ENCODE data around the gene TLCD4. TPM values are rescaled to one million over a fixed set of nuclear protein-coding genes. Genes with fewer than 3 reads are reported as not detected.
"Not testable (repeated sequence)": the region's sequence is repeated elsewhere in the genome, so short reads cannot be mapped to it uniquely, and the experiment has no call there.

The TLCD4 gene
- total and polyA plus RNA-seq, 2 donors (not counting 1 experiment from before 2014, with no cell fraction given): 0.55 to 1.3 TPM

- DNase-seq (no peak), ATAC-seq (ENCODE audit: low read depth) (no peak)
- no peak overlapping the region for H3K27ac ChIP-seq (ENCODE audit: low read length in 2 of 2)
- H3K4me1 ChIP-seq (ENCODE audit: control insufficient read depth in 2 of 2, insufficient read depth in 2 of 2, low read length in 2 of 2): no peaks in the 10 kb centered on the region
- H3K27me3 ChIP-seq (replicated peaks in 1 of 4; ENCODE audit: control extremely low read depth in 1 of 4, control insufficient read depth in 3 of 4, insufficient read depth in 4 of 4, low read length in 3 of 4): no peaks in the 10 kb centered on the region
- H3K27ac Mint-ChIP-seq: no peak overlapping the region
- peaks cover 5% of the 10 kb centered on the region for H3K27me3 Mint-ChIP-seq
- H3K9ac ChIP-seq (ENCODE audit: low read length): no peak overlapping the region
- H3K4me2 ChIP-seq (replicated peaks; ENCODE audit: low read depth, low read length, poor library complexity, severe bottlenecking): no peak overlapping the region
- no CpG with 5 or more reads among the region's 1 CpG for WGBS (ENCODE audit: insufficient coverage)
- H3K4me1 Mint-ChIP-seq: no peaks in the 10 kb centered on the region
- no peaks in the 10 kb centered on the region for H3K36me3 ChIP-seq (replicated peaks in 1 of 2; ENCODE audit: control extremely low read depth in 1 of 2, control insufficient read depth in 1 of 2, extremely low read depth in 1 of 2, insufficient read depth in 2 of 2, low read length in 1 of 2)
- no peaks in the 10 kb centered on the region for H4K20me1 ChIP-seq (ENCODE audit: control insufficient read depth, insufficient read depth, low read length, poor library complexity, severe bottlenecking)
- no peak overlapping the region for H3K4me3 ChIP-seq (ENCODE audit: control extremely low read depth in 1 of 5, extremely low read depth in 1 of 5, insufficient read depth in 1 of 5, low read depth in 2 of 5, low read length in 4 of 5)
- peaks cover 0 to 8% (median 0%) of the 10 kb centered on the region in 3 donors for H3K9me3 ChIP-seq (ENCODE audit: control extremely low read depth in 1 of 3, control insufficient read depth in 2 of 3, insufficient read depth in 1 of 3, low read length in 2 of 3)
- no peak for TF ChIP-seq EZH2 (IDR thresholded peaks at IDR 0.05; ENCODE audit: borderline replicate concordance, insufficient read depth, low read depth, low read length, poor library complexity, severe bottlenecking)
- TF ChIP-seq, protein P1, sequence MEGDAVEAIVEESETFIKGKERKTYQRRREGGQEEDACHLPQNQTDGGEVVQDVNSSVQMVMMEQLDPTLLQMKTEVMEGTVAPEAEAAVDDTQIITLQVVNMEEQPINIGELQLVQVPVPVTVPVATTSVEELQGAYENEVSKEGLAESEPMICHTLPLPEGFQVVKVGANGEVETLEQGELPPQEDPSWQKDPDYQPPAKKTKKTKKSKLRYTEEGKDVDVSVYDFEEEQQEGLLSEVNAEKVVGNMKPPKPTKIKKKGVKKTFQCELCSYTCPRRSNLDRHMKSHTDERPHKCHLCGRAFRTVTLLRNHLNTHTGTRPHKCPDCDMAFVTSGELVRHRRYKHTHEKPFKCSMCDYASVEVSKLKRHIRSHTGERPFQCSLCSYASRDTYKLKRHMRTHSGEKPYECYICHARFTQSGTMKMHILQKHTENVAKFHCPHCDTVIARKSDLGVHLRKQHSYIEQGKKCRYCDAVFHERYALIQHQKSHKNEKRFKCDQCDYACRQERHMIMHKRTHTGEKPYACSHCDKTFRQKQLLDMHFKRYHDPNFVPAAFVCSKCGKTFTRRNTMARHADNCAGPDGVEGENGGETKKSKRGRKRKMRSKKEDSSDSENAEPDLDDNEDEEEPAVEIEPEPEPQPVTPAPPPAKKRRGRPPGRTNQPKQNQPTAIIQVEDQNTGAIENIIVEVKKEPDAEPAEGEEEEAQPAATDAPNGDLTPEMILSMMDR (IDR thresholded peaks at IDR 0.05): no peak
- H3K9me3 Mint-ChIP-seq (ENCODE audit: insufficient read depth): no peaks in the 10 kb centered on the region
- no peaks in the 10 kb centered on the region for H3K79me2 ChIP-seq (ENCODE audit: control insufficient read depth, insufficient read depth, low read length)
- ChIA-PET CTCF (interaction anchor here (0.6 to 2.3 kb wide), 5 partner anchors 28 to 151 kb away, joined by 3 to 8 read pairs (median 4); partner anchors contain the start of genes RWDD3 and TLCD4), POLR2A (no interaction called here)
- intact Hi-C loops (cut with micrococcal nuclease): no loop called here
- no peak overlapping the region for H3K4me3 Mint-ChIP-seq
- no peak overlapping the region for H2AFZ ChIP-seq (ENCODE audit: insufficient read depth, low read depth, low read length, poor library complexity, severe bottlenecking)
Observed at GRCh38 chr1:95088303-95088702, 28.9 kb upstream of the TLCD4 start.

- Histone ChIP-seq H3K4me1 (ENCODE audit: control insufficient read depth in 2 of 2, insufficient read depth in 2 of 2, low read length in 2 of 2) (no peaks in the 10 kb centered on the region), H3K79me2 (ENCODE audit: control insufficient read depth, insufficient read depth, low read length) (no peaks in the 10 kb centered on the region), H3K36me3 (replicated peaks in 1 of 2; ENCODE audit: control extremely low read depth in 1 of 2, control insufficient read depth in 1 of 2, extremely low read depth in 1 of 2, insufficient read depth in 2 of 2, low read length in 1 of 2) (no peaks in the 10 kb centered on the region), H3K27ac (ENCODE audit: low read length in 2 of 2) (no peak overlapping the region), H3K9ac (ENCODE audit: low read length) (no peak overlapping the region), H4K20me1 (ENCODE audit: control insufficient read depth, insufficient read depth, low read length, poor library complexity, severe bottlenecking) (no peaks in the 10 kb centered on the region), H3K27me3 (replicated peaks in 1 of 4; ENCODE audit: control extremely low read depth in 1 of 4, control insufficient read depth in 3 of 4, insufficient read depth in 4 of 4, low read length in 3 of 4) (no peaks in the 10 kb centered on the region), H3K4me2 (replicated peaks; ENCODE audit: low read depth, low read length, poor library complexity, severe bottlenecking) (no peak overlapping the region), H3K9me3 (ENCODE audit: control extremely low read depth in 1 of 3, control insufficient read depth in 2 of 3, insufficient read depth in 1 of 3, low read length in 2 of 3) (peaks cover 0 to 8% (median 0%) of the 10 kb centered on the region in 3 donors), H3K4me3 (ENCODE audit: control extremely low read depth in 1 of 5, extremely low read depth in 1 of 5, insufficient read depth in 1 of 5, low read depth in 2 of 5, low read length in 4 of 5) (no peak overlapping the region), H2AFZ (ENCODE audit: insufficient read depth, low read depth, low read length, poor library complexity, severe bottlenecking) (no peak overlapping the region)
- 92% methylated on average over 5 of the region's 6 CpGs for WGBS (ENCODE audit: insufficient coverage)
- ATAC-seq (ENCODE audit: low read depth) (no peak), DNase-seq (no peak)
- intact Hi-C loops (cut with micrococcal nuclease): no loop called here
- H3K27ac Mint-ChIP-seq: no peak overlapping the region
- H3K4me1 Mint-ChIP-seq: no peaks in the 10 kb centered on the region
- no peaks in the 10 kb centered on the region for H3K9me3 Mint-ChIP-seq (ENCODE audit: insufficient read depth)
- peaks cover 8% of the 10 kb centered on the region for H3K27me3 Mint-ChIP-seq
- CTCF ChIA-PET: no interaction called here
- TF ChIP-seq EZH2 (IDR thresholded peaks at IDR 0.05; ENCODE audit: borderline replicate concordance, insufficient read depth, low read depth, low read length, poor library complexity, severe bottlenecking): no peak
- POLR2A ChIA-PET: no interaction called here
- no peak overlapping the region for H3K4me3 Mint-ChIP-seq
Observed at GRCh38 chr1:95089650-95090287, 27.4 kb upstream of the TLCD4 start.

- H3K27ac Mint-ChIP-seq; intact Hi-C loops (cut with micrococcal nuclease); H3K4me3 Mint-ChIP-seq; H3K9me3 Mint-ChIP-seq (ENCODE audit: insufficient read depth); H2AFZ ChIP-seq (ENCODE audit: insufficient read depth, low read depth, low read length, poor library complexity, severe bottlenecking); H3K4me2 ChIP-seq (replicated peaks; ENCODE audit: low read depth, low read length, poor library complexity, severe bottlenecking); CTCF ChIA-PET; ATAC-seq (ENCODE audit: low read depth); H3K4me1 Mint-ChIP-seq; H3K4me1 ChIP-seq (ENCODE audit: control insufficient read depth in 2 of 2, insufficient read depth in 2 of 2, low read length in 2 of 2); H3K9ac ChIP-seq (ENCODE audit: low read length); H3K4me3 ChIP-seq (ENCODE audit: control extremely low read depth in 1 of 5, extremely low read depth in 1 of 5, insufficient read depth in 1 of 5, low read depth in 2 of 5, low read length in 4 of 5); H3K9me3 ChIP-seq (ENCODE audit: control extremely low read depth in 1 of 3, control insufficient read depth in 2 of 3, insufficient read depth in 1 of 3, low read length in 2 of 3); H3K27ac ChIP-seq (ENCODE audit: low read length in 2 of 2); H3K36me3 ChIP-seq (replicated peaks in 1 of 2; ENCODE audit: control extremely low read depth in 1 of 2, control insufficient read depth in 1 of 2, extremely low read depth in 1 of 2, insufficient read depth in 2 of 2, low read length in 1 of 2); H4K20me1 ChIP-seq (ENCODE audit: control insufficient read depth, insufficient read depth, low read length, poor library complexity, severe bottlenecking); DNase-seq; H3K79me2 ChIP-seq (ENCODE audit: control insufficient read depth, insufficient read depth, low read length); H3K27me3 ChIP-seq (replicated peaks in 1 of 4; ENCODE audit: control extremely low read depth in 1 of 4, control insufficient read depth in 3 of 4, insufficient read depth in 4 of 4, low read length in 3 of 4): not testable (repeated sequence)
- WGBS (ENCODE audit: insufficient coverage): 79% methylated on average over 23 of the region's 28 CpGs
- POLR2A ChIA-PET: interaction anchor here (0.6 kb wide), 1 partner anchor 17 kb away, joined by 7 read pairs; no protein-coding TSS in a partner anchor
- peaks cover 14% of the 10 kb centered on the region for H3K27me3 Mint-ChIP-seq
Observed at GRCh38 chr1:95091290-95091689, 25.9 kb upstream of the TLCD4 start.
